AG04450 (cell line): ENCODE data around the gene ANKS1B. TPM values are rescaled to one million over a fixed set of nuclear protein-coding genes. Genes with fewer than 3 reads are reported as not detected.

Experiments used
- CTCF ChIA-PET: fragments of 300-600, 350-600 bp; formaldehyde crosslinking; extraction: SDS; loops from one replicate; lab custom pipeline; 2022; ENCODE audit warnings: antibody characterized with exemption, inconsistent platforms; lab: Charles Lee
- POLR2A ChIA-PET: fragments of 350-600 bp; formaldehyde crosslinking; extraction: SDS; loops from one replicate; lab custom pipeline; 2021; ENCODE audit warnings: antibody characterized with exemption, inconsistent platforms; lab: Yijun Ruan, JAX
- DNase-seq: peaks from one replicate; pipeline ENCODE4 v3.0.0-alpha.2; 2011; ENCODE audit warnings: low read depth, low spot score
- H3K27ac ChIP-seq: one replicate; pipeline ENCODE4 v1.5.1; 2012; ENCODE audit warnings: low read depth, low read length, control low read depth
- H3K27me3 ChIP-seq: one replicate; pipeline ENCODE4 v1.6.0; 2012; ENCODE audit warnings: low read length; ENCODE audit not compliant: control insufficient read depth, insufficient read depth
- H3K4me3 ChIP-seq: 2 replicates; pipeline ENCODE4 v1.5.1; 2011; ENCODE audit warnings: mild to moderate bottlenecking, low read depth, low read length, control low read depth
- H3K9me3 ChIP-seq: 2 replicates; pipeline ENCODE4 v1.5.1; 2012; ENCODE audit warnings: low read length; ENCODE audit not compliant: control insufficient read depth, insufficient read depth
- polyA plus RNA-seq: library from polyadenylated mRNA; depleted of rRNA; stranded (reverse); fragments of >200 nt; gene quantifications from 2 replicates; pipeline ENCODE4 v1.2.3, GENCODE V29; 2011
- TF ChIP-seq, protein P1 (sequence below): IDR thresholded peaks from 2 replicates; pipeline ENCODE4 v1.5.1; 2011; ENCODE audit warnings: low read depth, low read length, control low read depth, inconsistent platforms

ANKS1B gene
- polyA plus RNA-seq, 1 experiment: 0.22 TPM

DNA sequence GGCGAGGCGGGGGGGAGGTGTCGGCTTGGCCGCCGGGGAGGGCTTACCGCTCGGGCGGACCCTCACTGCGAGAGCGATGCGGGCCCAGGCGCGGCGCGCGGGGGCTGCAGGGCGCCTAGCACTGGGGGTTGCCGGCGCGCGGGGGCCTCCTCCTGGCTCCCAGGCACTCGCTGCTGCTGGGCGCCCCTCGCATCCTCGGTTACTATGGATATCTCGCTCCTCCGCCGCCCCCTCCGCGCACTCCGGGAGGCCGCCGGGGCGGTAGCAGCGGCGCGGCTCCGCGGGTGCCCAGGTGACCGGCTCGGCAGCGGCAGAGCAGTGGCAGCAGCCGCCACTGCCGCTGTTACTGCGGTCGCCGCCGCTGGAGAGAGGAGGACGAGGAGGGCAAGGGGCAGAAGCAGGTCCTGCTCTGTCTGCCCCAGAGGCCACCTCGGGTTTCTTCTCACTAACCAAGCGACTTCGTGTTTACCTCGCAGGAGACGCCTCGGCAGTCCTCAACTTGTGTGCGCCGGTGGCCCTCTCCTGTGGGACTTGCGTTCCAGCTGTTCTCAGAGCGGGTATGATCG, 1089.6 kb downstream of the ANKS1B start:
- Histone ChIP-seq H3K4me3 (no peak overlapping the region), H3K27me3 (peaks cover 25% of the 10 kb centered on the region), H3K27ac (no peak overlapping the region), H3K9me3 (no peaks in the 10 kb centered on the region)
- POLR2A ChIA-PET: no interaction called here
- no peak for DNase-seq
- TF ChIP-seq, protein P1, sequence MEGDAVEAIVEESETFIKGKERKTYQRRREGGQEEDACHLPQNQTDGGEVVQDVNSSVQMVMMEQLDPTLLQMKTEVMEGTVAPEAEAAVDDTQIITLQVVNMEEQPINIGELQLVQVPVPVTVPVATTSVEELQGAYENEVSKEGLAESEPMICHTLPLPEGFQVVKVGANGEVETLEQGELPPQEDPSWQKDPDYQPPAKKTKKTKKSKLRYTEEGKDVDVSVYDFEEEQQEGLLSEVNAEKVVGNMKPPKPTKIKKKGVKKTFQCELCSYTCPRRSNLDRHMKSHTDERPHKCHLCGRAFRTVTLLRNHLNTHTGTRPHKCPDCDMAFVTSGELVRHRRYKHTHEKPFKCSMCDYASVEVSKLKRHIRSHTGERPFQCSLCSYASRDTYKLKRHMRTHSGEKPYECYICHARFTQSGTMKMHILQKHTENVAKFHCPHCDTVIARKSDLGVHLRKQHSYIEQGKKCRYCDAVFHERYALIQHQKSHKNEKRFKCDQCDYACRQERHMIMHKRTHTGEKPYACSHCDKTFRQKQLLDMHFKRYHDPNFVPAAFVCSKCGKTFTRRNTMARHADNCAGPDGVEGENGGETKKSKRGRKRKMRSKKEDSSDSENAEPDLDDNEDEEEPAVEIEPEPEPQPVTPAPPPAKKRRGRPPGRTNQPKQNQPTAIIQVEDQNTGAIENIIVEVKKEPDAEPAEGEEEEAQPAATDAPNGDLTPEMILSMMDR: no peak
- CTCF ChIA-PET: no interaction called here

DNA sequence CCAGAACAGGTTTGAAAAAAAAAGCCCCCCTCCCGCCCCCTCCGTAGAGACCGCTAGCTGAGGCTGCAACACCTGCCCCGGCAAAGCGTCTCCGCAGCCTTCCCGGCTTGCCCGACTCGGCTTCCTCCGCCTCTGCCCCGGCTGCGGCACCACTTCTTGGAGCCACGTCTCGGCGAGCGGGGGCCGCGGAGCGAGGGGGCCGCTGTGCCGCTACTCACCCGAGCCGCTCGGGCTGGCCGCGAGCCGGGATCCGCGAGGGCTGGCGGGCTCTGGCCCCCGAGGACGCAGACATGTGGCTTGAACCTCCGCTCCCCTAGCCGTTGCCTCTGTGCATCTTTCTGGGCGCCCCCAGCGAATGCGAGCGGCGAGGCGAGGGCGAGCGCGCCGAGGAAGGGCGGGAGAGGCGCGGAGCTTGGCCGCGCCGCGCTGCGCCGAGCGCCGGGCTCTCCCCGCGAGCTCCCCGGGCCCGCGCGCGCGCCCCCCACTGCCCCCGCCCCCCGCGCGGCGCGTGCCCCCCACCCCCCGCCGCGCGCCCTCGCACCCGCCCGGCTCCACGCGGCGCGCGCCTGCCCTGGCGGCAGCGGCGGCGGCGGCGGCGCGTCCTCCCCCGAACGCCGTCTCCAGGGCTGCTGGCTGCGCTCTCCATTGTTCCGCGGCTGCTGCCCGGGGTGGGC, 1090.2 kb downstream of the ANKS1B start:
- Histone ChIP-seq H3K27me3 (peaks cover 25% of the 10 kb centered on the region), H3K9me3 (no peaks in the 10 kb centered on the region), H3K27ac (no peak overlapping the region), H3K4me3 (no peak overlapping the region)
- ChIA-PET POLR2A (no interaction called here), CTCF (no interaction called here)
- no peak for DNase-seq
- TF ChIP-seq, protein P1: no peak

DNA sequence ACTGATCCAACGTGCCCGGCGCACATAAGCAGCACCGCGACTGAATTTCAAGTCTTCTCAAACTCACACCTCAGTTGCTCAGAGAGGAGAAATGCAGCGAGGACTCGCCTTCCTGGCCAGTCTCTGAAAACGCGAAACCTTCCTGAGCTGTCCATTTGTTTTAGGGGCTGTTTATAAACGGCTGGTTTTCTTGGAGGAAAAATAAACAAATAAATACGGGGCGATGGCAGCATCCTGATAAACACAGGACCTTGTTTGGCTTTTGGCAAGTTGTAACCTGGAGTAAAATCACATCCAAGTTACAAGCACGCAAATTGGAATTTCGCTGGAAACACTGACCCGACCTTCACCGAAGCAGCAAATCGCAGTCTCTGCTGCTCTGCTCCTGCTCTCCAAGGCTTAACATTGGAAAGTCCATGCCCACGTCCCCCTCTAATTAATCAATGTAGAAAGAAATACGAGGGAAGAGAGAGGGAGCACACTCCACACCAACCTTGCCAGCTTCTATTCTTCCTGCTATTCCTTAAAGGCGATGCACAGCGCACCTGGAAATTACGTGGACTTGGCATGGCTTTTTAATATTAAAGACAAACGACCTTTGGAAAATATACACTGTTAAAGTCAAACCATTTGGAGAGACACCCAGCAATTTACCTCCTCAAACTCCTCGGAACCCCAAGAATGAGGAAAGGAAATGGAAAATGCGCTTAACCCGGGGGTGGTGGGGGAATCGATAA, 1090.9 kb downstream of the ANKS1B start:
- Histone ChIP-seq H3K9me3 (no peaks in the 10 kb centered on the region), H3K27me3 (peaks cover 25% of the 10 kb centered on the region), H3K4me3 (no peak overlapping the region), H3K27ac (no peak overlapping the region)
- ChIA-PET POLR2A (no interaction called here), CTCF (no interaction called here)
- TF ChIP-seq, protein P1: no peak
- DNase-seq: no peak

DNA sequence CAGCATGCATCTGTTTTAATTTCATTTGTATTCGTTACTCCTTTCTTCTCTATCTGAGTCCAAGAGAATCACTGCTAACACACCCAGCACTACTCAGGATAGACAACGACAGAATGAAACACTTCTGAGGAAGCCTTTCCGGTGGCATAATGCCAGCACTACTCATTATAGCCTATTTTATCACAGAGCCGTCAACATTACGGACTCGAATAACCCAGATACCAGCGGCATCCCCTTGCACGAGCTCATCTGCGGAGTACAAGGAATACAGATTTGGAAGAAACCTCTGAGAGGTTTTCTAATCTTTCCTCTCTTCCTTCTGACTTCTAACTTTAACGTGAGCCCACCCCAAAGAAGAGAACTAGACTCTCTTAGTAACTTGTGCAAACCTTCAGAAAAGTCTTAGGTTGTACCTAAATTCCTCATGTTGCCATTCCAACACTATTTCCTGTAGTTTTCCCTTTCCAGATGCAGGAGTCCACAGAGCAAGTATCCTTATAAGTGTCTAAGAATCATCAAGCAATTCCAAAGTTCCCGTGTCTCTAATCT, 1091.5 kb downstream of the ANKS1B start:
- peaks cover 25% of the 10 kb centered on the region for H3K27me3 ChIP-seq
- H3K27ac ChIP-seq: no peak overlapping the region
- TF ChIP-seq, protein P1: no peak
- DNase-seq: no peak
- no peak overlapping the region for H3K4me3 ChIP-seq
- H3K9me3 ChIP-seq: no peaks in the 10 kb centered on the region
- ChIA-PET POLR2A (no interaction called here), CTCF (no interaction called here)

DNA sequence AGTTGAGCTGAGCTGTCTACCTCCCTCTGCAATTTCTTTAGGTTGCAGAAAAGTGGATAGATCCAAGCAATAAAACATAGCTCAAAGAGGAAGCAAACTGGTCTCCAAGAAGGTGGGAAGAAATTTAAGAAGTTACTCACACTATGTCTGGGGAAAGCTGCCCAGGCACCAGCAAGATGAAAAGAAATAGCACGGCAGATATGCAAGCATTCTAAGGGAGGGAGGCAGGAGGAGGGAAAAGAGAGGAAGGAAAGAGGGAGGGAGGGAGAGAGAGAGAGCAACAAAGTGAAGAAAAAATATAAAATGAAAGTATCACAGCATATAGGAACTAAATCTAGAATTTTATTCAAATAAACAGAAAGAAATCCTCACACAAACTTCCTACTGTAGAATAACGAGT, 1099.0 kb downstream of the ANKS1B start:
- CTCF ChIA-PET: no interaction called here
- no peaks in the 10 kb centered on the region for H3K27me3 ChIP-seq

More for the DNA sequence above, 1099.0 kb downstream of the ANKS1B start:
- H3K4me3 ChIP-seq: no peak overlapping the region
- H3K27ac ChIP-seq: no peak overlapping the region
- TF ChIP-seq, protein P1: no peak
- POLR2A ChIA-PET: no interaction called here
- H3K9me3 ChIP-seq: no peaks in the 10 kb centered on the region
- no peak for DNase-seq
